ENCODE results near the gene ATP5F1D.

- no peak for TF ChIP-seq YY1 (IDR thresholded peaks at IDR 0.05; ENCODE audit: low read depth, low read length)
- no peak for TF ChIP-seq CTCF (IDR thresholded peaks at IDR 0.05; ENCODE audit: control extremely low read depth in 1 of 3, insufficient read depth in 1 of 3, low read depth in 1 of 3, low read length in 3 of 3)
- no peak for TF ChIP-seq EZH2 (IDR thresholded peaks at IDR 0.05; ENCODE audit: low read depth, low read length, severe bottlenecking)
- TF ChIP-seq POLR2A (IDR thresholded peaks at IDR 0.05; ENCODE audit: control extremely low read depth in 1 of 2, low read depth in 2 of 2, low read length in 2 of 2), result no peak
Measured at GRCh38 chr19:1267477-1268225, 26.1 kb downstream of the ATP5F1D start.

Measured in H1 (cell line).